CD1c-positive myeloid dendritic cell (primary cell): Measurements from ENCODE around the gene IFT27.
A peak's percentile ranks its signal among the peaks of the same experiment; 100 is the strongest.
"Not testable (repeated sequence)": the region's sequence is repeated elsewhere in the genome, so short reads cannot be mapped to it uniquely, and the experiment has no call there.

Source experiments
- DNase-seq: peaks from one replicate; pipeline ENCODE4 v3.0.0-alpha.2; 2016; ENCODE audit errors: extremely low spot score

IFT27 gene

DNA sequence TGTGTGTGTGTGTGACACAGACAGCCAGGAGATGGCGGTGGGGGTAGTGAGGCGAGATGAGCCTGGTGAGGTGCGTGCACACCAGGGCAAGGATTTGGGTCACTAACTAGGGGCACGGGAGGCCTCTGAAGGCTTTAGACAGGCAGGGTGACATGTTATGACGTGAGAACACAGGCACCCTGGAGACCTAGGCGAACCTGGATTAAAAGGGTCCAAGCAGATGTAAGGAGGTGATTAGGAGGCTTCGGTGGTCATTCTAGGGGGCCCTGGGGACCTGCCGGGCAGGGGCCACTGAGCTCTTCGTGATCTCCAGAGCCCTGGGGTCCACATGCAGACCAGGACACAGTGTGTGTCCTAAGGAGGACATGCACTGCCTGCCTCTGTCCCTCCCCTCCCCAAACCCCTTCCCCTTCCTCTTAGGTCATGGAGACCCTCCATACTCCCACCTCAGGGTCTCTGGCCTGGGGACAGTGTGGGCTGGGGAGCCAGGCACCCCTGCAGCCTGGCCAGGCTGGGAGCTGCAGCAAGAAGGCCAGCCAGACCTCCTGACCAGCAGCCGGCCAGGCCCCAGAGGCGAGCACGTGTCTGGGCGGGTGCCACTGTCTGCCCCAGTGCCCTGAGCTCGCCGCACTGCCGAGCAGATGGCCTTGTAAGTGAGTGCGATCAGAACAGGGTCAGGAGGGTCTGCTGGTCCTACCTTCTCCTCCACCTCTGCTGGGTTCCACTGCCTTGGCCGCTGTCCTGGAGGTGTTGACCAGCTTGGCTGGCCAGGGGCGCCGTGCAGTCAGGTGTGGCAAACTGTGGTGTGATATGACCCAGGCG, 32.1 kb downstream of the IFT27 start:
- DNase-seq: no peak

- no peak for DNase-seq
Observed at GRCh38 chr22:36743011-36743410, 32.9 kb downstream of the IFT27 start.

DNA sequence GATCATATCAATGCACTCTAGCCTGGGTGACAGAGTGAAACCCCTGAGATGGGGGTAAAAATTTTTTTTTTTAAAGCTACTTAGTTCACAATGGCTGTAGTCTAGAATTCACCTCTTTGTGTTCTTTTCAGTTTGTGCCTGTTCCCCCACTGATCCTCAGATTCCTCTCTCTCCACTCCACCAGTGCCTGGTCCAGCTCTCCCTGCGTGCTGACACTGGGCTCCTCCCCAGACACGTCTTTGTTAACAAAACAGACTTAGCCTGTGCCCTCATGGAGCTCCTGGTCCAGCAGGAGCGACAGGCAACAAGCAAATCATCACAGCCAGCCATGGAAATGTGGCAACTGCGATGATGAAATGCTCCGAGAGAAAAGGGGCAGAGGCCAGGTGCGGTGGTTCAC, 34.0 kb downstream of the IFT27 start:
- DNase-seq: no peak

GRCh38 chr22:36741204-36741793, 34.6 kb downstream of the IFT27 start:
- peak; percentile 5 for DNase-seq

- no peak for DNase-seq
Observed at GRCh38 chr22:36740716-36741115, 35.2 kb downstream of the IFT27 start.

DNA sequence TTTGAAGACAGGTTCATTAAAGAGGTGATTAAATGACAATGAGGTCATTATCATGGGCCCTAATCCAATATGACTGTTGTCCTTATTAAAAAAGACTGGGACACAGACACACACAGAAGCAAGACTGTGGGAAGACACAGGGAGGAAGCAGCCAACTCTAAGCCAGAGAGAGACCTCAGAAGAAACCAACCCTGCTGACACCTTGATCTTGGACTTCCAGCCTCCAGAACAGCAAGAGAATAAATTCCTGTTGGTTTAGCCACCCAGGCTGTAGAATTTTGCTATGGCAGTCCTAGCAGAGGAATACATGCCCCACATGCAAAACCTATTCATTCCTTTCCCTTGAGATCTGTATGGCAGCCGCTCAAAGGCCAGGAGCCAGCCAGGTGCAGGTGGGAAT, 36.7 kb downstream of the IFT27 start:
- no peak for DNase-seq

GRCh38 chr22:36738416-36739020, 37.4 kb downstream of the IFT27 start:
- no peak for DNase-seq

DNA sequence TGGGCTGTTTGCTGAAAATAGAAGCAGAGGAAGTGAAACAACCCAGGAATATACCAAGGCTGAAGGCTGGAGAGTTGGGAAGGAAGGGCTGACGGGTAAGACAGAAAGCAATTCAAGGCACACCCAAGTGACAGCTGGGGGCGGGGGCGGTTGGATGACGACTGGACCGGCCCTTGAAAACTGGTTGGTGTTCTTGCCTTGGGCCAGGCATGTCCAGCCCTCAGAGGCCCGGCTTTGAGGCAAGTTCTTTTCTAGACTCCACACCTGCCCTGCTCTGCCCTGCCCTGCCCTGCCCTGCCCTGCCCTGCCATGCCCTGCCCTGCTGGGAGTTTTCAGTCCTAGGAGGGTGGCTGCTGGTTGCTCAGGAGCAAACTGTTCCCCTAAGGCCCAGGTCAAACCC, 38.1 kb downstream of the IFT27 start:
- DNase-seq: peak; percentile 87

DNA sequence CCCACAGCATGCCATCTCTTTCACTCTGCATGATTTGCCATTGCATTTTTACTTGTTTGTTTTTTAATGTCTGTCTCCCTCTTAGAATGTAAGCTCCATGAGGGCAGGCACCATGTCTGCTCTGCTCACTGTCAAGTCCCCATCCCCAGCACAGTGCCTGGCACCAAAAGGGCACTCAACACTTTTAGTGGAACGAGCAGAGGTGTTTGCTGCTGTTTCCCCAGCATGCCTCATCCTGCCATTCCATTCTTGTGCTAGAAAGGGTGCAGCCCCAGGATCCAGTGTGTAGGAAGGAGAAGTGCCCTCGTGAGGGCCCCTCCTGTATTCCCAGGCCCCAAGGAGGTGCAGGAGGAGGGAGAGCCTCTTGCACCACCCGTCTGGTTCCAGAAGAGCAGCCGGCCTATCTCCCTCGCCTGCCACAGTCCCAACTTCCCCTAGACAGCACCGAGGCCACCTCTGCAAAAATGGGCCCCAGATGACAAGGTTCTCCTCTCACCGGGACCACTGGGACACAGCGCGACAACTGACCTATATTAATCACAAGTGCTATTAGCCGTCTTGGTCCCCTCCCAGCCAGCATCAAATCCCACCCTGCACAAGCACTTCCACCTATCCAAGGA, 39.1 kb downstream of the IFT27 start:
- DNase-seq: peak; percentile 42

- DNase-seq: peak; percentile 77
Observed at GRCh38 chr22:36734171-36735058, 41.5 kb downstream of the IFT27 start.

- DNase-seq: no peak
Observed at GRCh38 chr22:36733271-36733670, 42.6 kb downstream of the IFT27 start.

DNA sequence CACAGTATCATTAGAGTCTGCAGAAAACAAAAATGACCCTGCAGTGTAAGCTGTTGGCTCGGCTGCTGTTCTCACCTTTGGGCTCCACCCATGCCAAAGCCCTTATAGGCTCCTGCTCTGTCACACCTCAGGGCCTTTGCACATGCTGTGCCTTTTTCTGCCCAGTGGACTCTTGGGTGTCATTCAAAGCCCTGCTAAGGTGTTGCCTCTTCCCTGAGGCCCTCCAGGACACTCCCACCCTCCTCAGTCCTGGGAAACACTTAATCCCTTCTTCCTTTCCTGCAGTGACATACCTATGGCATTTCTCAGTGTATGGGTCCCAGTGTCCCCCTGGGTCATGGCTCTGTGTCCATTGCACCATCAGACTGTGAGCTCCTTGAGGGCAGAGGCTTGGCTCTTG, 43.3 kb downstream of the IFT27 start:
- no peak for DNase-seq

DNA sequence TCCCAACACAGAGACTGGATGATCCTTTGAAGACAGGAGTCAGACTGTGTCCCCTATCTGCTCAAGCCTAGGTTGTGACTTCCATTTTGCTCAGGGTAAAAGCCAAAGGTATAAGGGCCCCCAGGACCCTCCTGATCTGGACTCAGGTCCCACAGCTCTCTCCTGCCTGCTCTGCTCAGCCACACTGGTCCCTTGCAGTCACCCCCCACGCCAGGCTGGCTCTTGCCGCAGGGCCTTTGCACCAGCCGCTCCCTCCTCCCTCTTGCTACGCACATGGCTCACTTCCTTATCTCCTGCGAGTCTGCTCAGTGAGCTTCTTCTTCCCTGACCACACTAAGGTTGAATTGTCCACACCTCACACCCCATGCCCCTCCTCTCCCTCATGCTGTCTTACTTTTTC, 44.0 kb downstream of the IFT27 start:
- no peak for DNase-seq

DNA sequence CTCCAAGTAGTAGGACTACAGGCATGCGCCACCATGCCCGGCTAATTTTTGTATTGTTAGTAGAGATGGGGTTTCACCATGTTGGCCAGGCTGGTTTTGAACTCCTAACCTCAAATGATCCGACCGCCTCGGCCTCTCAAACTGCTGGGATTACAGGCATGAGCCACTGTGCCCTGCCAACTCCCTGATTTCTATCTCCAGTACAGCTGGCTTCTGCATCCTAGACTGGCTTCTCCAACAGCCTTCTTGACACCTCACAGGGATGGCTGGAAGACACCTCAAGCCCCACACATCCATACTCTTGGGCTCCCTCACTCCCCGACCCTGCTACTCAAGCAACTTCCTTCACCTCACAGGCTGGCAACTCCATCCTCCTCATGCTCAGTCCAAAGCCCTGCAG, 44.6 kb downstream of the IFT27 start:
- DNase-seq: not testable (repeated sequence)

GRCh38 chr22:36730176-36730858, 45.6 kb downstream of the IFT27 start:
- DNase-seq: no peak

GRCh38 chr22:36729321-36729720, 46.6 kb downstream of the IFT27 start:
- DNase-seq: no peak

DNA sequence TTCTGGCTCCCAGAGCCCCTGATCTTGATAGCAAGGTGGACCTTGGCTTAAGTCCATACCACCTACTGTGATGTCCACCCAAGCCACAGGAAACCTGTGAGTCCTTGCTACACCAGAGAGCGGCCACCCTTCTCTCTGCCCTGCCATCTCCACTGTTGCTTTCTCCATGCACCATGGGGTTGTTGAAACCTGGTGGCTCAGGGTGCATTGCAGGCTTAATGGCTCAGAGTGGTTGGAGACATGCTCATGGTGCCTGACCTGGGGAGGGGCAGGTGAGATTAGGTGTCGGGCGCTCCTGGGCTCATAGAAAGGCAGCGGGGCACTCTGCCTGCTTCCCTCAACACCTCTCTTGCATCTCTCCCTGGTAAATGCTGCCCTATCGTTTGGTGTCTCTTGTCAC, 47.4 kb downstream of the IFT27 start:
- no peak for DNase-seq

- no peak for DNase-seq
Observed at GRCh38 chr22:36727927-36728488, 47.9 kb downstream of the IFT27 start.

DNA sequence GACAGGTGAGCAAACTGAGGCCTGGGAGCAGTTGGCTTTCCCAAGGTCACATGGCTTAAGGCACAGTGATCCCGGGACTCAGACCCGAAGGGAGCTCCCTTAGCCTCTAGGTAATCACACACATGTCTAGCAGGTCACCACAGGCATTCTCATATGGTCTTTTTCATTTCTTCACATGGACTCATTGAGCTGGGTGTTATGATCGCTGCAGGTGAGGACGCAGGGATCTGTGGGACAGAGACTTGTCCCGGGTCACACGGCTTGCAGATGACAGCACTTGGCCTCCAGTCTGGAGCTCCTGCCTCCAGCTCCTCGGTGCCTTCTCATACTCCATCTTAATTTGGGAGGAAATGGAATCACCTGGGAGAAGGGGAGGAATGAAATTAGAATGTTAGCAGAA, 48.8 kb downstream of the IFT27 start:
- no peak for DNase-seq

DNA sequence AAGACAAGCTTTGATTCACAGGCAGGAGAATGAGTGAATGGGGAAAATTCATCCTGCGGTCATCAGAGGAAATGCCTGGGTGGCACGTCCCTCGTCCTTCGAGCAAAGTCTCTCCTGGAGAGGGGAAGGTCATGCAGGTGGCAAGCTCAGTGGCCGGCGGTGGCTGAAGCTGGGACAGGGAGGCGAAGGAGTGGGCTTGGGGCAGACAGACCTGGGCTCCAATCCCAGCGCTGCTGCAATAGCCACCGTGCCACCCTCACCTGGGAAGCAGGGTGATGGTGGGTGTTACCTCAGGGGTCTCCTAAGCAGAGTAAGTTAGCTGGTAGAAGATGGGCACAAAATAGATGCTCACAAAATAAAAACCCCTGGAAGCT, 49.9 kb downstream of the IFT27 start:
- no peak for DNase-seq
